GM19395 (cell line): ENCODE measurements around the gene RNF41.
"Not testable (repeated sequence)": the region's sequence is repeated elsewhere in the genome, so short reads cannot be mapped to it uniquely, and the experiment has no call there.

Experiments used
- ATAC-seq: cut with Tn5 transposase; IDR thresholded peaks from one replicate; pipeline ENCODE4 v1.9.1; 2021; ENCODE audit warnings: mild to moderate bottlenecking, moderate library complexity; ENCODE audit not compliant: unreplicated experiment

RNF41 gene

GRCh38 chr12:56221757-56222530, at the start of gene RNF41:
TSS of gene RNF41 (minus strand) at chr12:56221922. CDS start at chr12:56214047, 7,875 bp downstream.
- peak; percentile 86 for ATAC-seq

- no peak for ATAC-seq
Measured at GRCh38 chr12:56271031-56271430, 49.3 kb upstream of the RNF41 start.

GRCh38 chr12:56267443-56268071, 45.8 kb upstream of the RNF41 start:
- peak; percentile 21 for ATAC-seq

GRCh38 chr12:56266693-56267442, 45.1 kb upstream of the RNF41 start, which contains the start of gene COQ10A:
TSS of gene COQ10A (plus strand) at chr12:56266942. CDS start at chr12:56267119, 177 bp downstream.
- ATAC-seq: peak; percentile 88

- ATAC-seq: not testable (repeated sequence)
Measured at GRCh38 chr12:56266068-56266692, 44.5 kb upstream of the RNF41 start.

- ATAC-seq: not testable (repeated sequence)
Measured at GRCh38 chr12:56262955-56263354, 41.2 kb upstream of the RNF41 start.

GRCh38 chr12:56261503-56262232, 39.9 kb upstream of the RNF41 start:
- ATAC-seq: no peak

GRCh38 chr12:56260921-56261320, 39.2 kb upstream of the RNF41 start:
- no peak for ATAC-seq

- no peak for ATAC-seq
Measured at GRCh38 chr12:56260380-56260779, 38.7 kb upstream of the RNF41 start.

- ATAC-seq: no peak
Measured at GRCh38 chr12:56258820-56259183, 37.1 kb upstream of the RNF41 start.

GRCh38 chr12:56258068-56258819, 36.5 kb upstream of the RNF41 start, which contains the start of gene ANKRD52:
TSS of gene ANKRD52 (minus strand) at chr12:56258384. CDS start at chr12:56258269, 115 bp downstream.
- peak; percentile 84 for ATAC-seq

- peak; percentile 28 for ATAC-seq
Measured at GRCh38 chr12:56257491-56258067, 35.9 kb upstream of the RNF41 start.

- no peak for ATAC-seq
Measured at GRCh38 chr12:56257071-56257470, 35.3 kb upstream of the RNF41 start.

GRCh38 chr12:56256326-56256960, 34.7 kb upstream of the RNF41 start:
- ATAC-seq: no peak

GRCh38 chr12:56255671-56256070, 33.9 kb upstream of the RNF41 start:
- no peak for ATAC-seq

- ATAC-seq: no peak
Measured at GRCh38 chr12:56253091-56253490, 31.4 kb upstream of the RNF41 start.

GRCh38 chr12:56252649-56253048, 30.9 kb upstream of the RNF41 start:
- no peak for ATAC-seq

- no peak for ATAC-seq
Measured at GRCh38 chr12:56248711-56249110, 27.0 kb upstream of the RNF41 start.

GRCh38 chr12:56247923-56248322, 26.2 kb upstream of the RNF41 start:
- ATAC-seq: no peak
